Measurements from ENCODE around the gene CTSH. TPM values are rescaled to one million over a fixed set of nuclear protein-coding genes. Genes with fewer than 3 reads are reported as not detected.
"Not testable (repeated sequence)": the region's sequence is repeated elsewhere in the genome, so short reads cannot be mapped to it uniquely, and the experiment has no call there.

CTSH gene
- total RNA-seq, 1 donor: 280 TPM

DNA sequence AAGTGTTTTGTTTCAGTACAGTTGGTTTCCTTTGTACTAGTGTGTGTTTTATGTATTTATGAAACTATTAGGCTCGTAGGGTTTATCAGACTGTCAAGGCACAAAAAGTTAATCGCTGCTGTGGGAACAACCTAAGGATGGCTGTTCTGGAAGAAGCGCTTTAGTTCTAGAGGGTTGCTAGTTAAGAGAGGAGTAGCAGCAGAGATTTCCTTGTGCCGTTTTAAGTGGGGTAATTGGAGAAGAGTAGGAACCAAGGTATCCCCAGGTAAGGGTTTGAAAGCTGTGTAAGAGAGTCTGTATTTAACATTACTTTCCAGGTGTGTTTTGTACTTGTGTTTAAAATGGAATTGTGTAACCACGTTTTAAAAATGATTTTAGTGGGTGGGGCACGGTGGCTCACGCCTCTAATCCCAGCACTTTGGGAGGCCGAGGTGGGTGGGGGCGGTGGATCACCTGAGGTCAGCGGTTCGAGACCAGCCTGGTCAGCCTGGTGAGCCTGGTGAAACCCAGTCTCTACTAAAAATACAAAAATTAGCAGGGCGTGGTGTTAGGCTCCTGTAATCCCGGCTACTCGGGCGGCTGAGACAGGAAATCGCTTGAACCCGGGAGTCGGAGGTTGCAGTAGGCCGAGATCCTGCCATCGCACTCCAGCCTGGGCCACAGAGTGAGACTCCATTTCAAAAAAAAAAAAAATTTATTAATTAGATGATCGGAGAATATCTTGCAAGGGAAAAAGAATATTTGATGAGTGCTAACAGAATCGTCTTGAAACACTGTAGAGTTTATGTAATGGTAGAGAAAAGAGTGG lies 69.5 kb downstream of the CTSH start:
- Histone ChIP-seq H3K4me3 (ENCODE audit: low read length) (peak overlapping the region; percentile 100), H3K4me1 (ENCODE audit: insufficient read depth, low read length) (peaks cover 58% of the 10 kb centered on the region), H3K9me3 (ENCODE audit: low read depth, low read length) (no peaks in the 10 kb centered on the region), H3K27me3 (ENCODE audit: insufficient read depth, low read length) (no peaks in the 10 kb centered on the region)

DNA sequence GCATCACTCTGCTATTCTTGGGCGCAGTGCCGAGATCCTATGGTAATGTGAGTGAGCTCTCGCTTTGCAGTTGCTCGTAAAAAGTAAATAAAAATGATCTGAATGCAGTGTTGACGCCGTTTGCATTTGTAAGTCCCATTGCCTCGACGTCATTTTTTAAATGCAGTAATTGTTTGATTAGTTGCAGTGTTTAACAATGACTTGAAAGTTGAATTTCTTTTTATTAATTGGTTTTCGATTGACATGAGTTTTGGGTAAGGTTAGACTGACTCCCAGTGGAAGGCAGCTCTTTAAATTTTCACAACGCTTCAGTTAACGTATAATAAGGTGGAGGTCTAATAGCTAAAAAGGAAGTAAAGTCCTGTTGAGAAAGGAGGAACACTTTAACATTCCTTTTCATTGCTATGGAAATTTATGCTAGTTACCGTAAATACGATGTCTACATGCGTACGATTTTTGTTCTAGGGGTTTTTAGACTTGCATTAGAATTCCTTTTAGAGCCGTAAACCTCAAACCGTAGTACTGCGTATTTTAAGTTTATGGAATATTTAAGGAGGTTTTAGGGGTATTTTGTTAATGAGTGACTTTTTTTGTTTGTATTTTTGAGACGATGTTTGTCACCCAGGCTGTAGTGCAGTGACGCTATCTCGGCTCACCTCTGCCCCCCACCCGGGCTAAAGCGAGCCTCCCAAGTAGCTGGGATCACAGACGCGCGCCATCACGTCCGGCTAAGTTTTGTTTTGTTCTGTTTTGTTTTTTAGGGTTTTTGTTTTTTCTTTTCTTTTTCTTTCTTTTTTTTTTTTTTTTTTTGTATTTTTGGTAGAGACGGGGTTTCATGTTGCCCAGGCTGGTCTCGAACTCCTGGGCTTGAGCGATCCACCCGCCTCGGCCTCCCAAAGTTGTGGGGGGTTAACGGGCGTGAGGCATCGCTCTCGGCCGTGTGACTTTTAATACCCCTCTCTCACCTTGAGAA lies 70.8 kb downstream of the CTSH start:
- Histone ChIP-seq H3K27me3 (ENCODE audit: insufficient read depth, low read length) (no peaks in the 10 kb centered on the region), H3K9me3 (ENCODE audit: low read depth, low read length) (no peaks in the 10 kb centered on the region), H3K4me3 (ENCODE audit: low read length) (peak overlapping the region; percentile 100), H3K4me1 (ENCODE audit: insufficient read depth, low read length) (peaks cover 51% of the 10 kb centered on the region)

DNA sequence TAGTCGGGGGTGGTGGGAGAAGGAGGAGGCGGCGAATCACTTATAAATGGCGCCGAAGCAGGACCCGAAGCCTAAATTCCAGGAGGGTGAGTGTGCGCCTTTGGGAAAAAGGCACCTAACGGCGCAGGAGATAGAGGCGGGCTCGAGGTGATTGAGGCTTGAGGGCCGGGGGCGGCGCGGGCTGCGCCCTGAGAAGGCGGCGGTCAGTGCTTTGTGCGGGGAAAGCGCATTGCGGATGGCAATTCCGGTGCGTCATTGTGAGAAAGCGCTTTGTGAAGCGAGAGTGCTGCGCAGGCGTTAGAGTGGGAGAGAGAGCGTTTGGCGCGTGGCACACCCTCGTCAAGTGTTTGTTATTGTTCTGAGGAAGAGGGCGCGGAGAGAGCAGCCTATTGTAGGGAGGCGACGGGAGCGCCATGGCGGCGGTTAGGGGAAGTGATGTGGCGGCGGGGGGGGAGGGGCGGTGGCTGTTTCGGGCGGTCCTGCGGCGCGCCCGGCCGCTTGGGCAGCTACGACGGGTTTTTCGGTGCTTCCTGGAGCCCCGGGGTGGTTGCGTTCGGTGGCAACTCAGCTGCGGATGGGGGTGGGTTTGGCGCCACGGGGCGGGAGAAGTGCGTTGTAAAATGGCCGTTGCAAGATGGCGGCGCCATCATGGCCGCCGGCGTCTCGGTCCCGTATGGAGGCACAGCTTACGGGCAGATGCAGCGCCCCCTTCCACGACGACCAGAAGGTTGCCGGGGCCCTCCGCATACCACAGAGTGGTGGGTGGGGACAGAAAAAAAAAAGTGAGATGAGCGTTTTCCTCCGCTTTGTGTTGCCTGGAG lies 71.7 kb downstream of the CTSH start:
- Histone ChIP-seq H3K27me3 (ENCODE audit: insufficient read depth, low read length) (no peaks in the 10 kb centered on the region), H3K9me3 (ENCODE audit: low read depth, low read length) (no peaks in the 10 kb centered on the region), H3K4me1 (ENCODE audit: insufficient read depth, low read length) (peaks cover 45% of the 10 kb centered on the region), H3K4me3 (ENCODE audit: low read length) (peak overlapping the region; percentile 100)

DNA sequence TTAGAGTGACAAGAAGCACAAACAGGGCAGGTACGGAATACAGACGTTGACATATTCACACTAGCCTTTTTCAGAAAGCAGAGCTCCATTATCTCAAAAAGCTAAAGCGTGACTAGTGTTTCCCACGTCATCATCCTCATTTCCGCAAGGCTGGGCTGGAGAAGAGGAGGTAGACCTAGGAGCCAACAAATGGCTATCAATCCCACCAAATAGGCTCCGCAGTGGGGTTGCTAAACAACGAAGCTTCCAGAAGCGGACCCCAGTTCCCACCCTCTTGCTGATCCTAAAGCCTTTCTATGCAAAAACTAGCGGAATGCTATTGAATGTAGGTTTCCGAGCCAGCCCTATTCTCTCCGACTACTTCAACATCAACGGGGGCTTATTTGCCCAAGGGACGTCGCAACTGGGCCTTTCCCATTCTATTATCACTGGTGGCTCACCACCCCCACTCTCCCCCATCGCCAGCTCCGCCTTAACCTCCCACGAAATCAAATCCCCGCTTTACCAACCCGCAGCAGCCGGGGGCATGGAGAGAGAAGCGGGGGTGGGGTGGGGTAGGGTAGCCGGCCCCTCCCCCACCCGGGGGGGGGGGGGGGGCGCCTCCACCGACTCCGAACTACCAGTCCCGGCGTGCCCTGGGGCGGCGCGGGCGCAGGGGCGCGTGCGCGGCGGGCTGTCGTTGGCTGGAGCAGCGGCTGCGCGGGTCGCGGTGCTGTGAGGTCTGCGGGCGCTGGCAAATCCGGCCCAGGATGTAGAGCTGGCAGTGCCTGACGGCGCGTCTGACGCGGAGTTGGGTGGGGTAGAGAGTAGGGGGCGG lies 72.5 kb downstream of the CTSH start, which contains the start of gene MORF4L1:
MORF4L1 (plus strand) TSS at position 736 of the 817 bp plus-strand sequence. CDS start 128 bp downstream, outside the sequence.
- H3K27me3 ChIP-seq (ENCODE audit: insufficient read depth, low read length): no peaks in the 10 kb centered on the region
- peaks cover 37% of the 10 kb centered on the region for H3K4me1 ChIP-seq (ENCODE audit: insufficient read depth, low read length)
- H3K9me3 ChIP-seq (ENCODE audit: low read depth, low read length): no peaks in the 10 kb centered on the region
- H3K4me3 ChIP-seq (ENCODE audit: low read length): peak within 1 kb of the TSS; percentile 100

DNA sequence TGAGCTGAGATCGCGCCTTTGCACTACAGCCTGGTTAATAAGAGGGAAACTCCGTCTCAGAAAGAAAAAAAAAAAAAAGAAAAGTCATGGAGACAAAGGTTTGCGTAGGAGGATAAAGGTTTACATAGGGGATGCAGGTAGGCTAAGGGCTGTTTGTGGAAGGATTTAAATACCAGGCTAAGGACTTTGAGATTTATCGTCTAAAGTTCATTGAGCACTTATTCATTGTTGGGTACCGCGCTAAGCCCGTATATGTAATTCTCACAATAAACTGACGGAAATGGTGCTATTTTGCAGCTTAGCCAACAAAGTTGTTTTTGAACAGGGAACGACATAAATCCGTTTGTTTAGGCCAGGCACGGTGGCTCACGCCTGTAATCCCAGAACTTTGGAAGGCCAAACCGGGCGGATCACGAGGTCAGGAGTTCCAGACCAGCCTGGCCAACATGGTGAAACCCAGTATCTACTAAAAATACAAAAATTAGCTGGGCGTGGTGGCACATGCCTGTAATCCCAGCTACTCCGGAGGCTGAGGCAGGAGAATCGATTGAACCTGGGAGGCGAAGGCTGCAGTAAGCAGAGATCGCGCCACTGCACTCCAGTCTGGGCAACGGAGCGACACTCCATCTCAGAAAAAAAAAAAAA lies 73.2 kb downstream of the CTSH start:
- not testable (repeated sequence) for H3K4me3 ChIP-seq (ENCODE audit: low read length); H3K27me3 ChIP-seq (ENCODE audit: insufficient read depth, low read length); H3K9me3 ChIP-seq (ENCODE audit: low read depth, low read length)
- peaks cover 29% of the 10 kb centered on the region for H3K4me1 ChIP-seq (ENCODE audit: insufficient read depth, low read length)

Other genes starting within 250 kb of the CTSH start
- not detected for gene ADAMTS7, start 133.6 kb downstream of the CTSH start, total RNA-seq
- 484 TPM for gene MORF4L1, start 72.2 kb downstream of the CTSH start, total RNA-seq
- gene RASGRF1, start 145.7 kb upstream of the CTSH start, total RNA-seq: not detected